GOT3 (cell line): ENCODE measurements around the gene XIST.
"Not testable (repeated sequence)": the region's sequence is repeated elsewhere in the genome, so short reads cannot be mapped to it uniquely, and the experiment has no call there.

Experiments used
- DNase-seq: peaks from one replicate; lab custom pipeline; 2025; ENCODE audit warnings: mixed read lengths; lab: John Stamatoyannopoulos, UW

Gene XIST

DNA sequence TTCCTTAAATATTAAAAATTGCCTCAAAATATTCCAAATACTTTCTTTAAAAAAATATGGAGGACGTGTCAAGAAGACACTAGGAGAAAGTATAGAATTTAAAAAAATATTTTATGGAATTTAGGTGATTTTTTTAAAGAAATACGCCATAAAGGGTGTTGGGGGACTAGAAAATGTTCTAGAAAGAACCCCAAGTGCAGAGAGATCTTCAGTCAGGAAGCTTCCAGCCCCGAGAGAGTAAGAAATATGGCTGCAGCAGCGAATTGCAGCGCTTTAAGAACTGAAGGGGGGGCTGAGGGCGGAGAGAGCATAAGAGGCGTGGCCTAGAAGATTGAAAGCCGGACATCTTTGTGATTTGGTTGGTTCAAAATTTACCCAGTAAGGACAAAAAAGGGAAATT lies at the start of gene XIST:
XIST (minus strand) TSS at position 248 of the 400 bp plus-strand sequence.
- DNase-seq, result no peak

- not testable (repeated sequence) for DNase-seq
Measured at GRCh38 chrX:73898315-73898714, 45.8 kb upstream of the XIST start.

DNA sequence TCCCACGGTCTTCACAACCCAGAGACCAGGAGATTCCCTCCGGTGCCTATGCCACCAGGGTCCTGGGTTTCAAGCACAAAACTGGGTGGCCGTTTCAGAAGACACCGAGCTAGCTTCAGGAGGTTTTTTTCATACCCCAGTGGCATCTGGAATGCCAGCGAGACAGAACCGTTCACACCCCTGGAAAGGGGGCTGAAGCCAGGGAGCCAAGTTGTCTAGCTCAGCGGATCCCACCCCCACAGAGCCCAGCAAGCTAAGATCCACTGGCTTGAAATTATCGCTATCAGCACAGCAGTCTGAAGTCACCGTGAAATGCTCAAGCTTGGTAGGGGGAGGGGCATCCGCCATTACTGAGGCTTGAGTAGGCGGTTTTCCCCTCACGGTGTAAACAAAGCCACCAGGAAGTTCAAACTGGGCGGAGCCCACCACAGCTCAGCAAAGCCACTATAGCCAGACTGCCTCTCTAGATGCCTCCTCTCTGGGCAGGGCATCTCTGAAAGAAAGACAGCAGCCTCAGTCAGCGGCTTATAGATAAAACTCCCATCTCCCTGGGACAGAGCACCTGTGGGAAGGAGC lies 40.1 kb upstream of the XIST start:
- not testable (repeated sequence) for DNase-seq

DNA sequence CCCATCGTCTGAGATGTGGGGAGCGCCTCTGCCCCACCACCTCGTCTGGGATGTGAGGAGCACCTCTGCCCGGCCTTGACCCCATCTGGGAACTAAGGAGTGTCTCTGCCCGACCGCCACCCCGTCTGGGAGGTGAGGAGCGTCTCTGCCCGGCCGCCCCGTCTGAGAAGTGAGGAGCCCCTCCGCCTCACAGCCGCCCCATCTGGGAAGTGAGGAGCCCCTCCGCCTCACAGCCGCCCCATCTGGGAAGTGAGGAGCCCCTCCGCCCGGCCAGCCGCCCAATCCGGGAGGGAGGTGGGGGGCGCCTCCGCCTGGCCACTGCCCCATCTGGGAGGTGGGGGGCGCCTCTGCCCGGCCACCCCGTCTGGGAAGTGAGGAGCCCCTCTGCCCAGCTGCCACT lies 29.7 kb upstream of the XIST start:
- DNase-seq, result not testable (repeated sequence)

DNA sequence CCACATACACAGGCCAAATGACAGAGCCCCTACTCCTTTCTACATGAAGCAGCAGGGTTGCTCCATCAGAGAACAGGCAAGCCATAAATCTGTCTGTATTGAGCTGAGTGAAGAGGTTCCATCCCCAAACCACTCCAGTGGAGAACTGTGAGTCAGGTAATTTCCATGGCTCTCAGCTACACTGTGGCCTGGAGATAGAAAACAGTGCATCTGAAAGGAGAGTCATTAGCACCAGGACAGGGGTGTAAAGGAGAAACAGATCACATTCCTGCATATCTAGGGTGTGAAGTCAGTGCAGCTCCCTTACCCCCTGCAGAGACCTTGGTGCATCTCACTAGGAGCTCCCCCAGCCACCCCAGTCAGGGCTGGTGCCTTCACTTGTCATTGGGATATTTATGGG lies 25.2 kb upstream of the XIST start:
- no peak for DNase-seq

GRCh38 chrX:73876911-73877310 lies 24.4 kb upstream of the XIST start:
- DNase-seq, result no peak

DNA sequence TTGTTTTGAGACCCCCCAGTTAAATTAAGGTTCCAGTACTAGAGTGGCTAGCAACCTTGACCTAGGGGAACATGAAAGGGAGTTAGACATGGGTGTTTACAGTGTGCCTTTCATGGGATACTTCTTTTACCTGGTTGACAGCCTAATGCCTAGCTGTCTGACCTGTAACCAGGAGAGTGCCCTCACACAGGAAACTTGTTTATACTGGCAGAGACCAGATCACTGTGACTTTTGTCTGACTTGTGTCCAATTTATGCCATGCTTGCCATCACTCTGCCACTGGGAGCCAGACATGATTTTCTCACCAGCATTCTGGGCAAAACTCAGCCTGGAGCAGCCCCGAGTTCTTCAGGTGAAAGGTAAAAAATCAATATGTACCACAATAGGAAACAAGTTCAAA lies 16.4 kb upstream of the XIST start:
- DNase-seq, result no peak

DNA sequence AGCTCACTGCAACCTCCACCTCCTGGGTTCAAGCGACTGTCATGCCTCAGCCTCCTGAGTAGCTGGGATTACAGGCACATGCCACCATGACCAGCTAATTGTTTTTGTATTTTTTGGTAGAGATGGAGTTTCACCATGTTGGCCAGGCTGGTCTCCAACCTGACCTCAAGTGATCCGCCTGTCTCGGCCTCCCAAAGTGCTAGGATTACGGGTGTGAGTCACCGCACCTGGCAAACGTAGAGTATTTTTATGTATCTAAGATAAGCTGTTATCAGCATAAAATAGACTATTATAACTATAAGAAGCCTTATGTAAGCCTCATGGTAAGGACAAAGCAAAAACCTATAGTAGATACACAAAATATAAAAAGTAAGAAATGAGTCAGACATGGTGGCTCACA lies 14.6 kb upstream of the XIST start:
- DNase-seq, result no peak

GRCh38 chrX:73863852-73864251 lies 11.3 kb upstream of the XIST start:
- no peak for DNase-seq

DNA sequence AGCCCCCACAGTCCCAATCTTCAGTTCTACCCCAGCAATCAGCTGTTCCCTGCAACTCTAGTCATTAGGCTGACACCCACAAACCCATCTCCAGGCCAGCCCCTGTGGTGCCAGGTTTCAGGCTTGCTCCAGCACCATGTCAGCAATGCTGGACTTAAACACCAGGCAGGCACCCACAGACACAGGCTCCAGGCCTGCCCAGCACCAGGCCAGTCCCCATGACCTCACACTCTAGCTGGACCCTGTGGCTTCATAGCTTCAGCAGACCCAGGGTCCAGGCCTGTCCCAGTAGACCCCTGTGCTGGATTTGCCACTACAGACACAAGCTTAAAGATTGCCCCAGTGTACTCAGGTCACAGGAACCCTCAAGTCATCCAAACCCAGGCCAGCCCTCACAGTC lies 10.8 kb upstream of the XIST start:
- no peak for DNase-seq

DNA sequence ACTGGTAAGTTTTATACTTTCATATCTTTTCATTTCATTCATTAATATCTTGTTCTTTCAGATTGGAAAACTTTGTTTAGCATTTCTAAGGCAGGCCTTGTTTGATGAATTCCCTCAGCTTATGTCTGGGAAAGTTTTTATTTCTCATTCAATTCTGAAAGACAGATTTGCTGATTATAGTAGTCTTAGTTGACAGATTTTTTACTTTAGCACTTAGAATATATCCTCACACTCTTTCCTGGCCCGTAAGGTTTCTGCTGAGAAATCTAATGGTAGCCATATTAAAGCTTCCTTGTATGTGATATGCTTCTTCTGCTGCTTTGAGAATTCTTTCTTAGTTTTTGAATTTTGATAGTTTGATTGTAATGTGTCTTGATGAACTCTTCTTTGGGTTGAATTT lies 7.1 kb upstream of the XIST start:
- no peak for DNase-seq

DNA sequence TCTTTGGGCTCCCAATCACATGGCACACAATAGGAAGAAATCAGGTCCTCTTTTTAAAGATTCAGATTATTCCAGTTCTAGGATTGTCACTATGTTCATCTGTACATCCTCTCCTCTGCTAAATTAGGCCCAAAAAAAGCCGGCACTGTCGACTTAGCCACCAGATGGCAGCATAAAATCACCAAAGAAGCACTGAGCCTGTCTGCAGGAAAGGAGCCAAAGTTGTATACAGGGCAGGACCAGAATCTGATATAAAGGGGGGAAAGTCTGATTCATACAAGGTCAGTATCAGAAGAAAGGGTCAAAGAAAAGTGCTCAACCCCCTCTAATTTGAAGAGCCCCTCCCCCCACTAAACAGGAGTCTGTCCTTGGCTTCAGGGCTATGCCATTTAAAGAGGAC lies 3.0 kb upstream of the XIST start:
- DNase-seq, result peak; percentile 6

DNA sequence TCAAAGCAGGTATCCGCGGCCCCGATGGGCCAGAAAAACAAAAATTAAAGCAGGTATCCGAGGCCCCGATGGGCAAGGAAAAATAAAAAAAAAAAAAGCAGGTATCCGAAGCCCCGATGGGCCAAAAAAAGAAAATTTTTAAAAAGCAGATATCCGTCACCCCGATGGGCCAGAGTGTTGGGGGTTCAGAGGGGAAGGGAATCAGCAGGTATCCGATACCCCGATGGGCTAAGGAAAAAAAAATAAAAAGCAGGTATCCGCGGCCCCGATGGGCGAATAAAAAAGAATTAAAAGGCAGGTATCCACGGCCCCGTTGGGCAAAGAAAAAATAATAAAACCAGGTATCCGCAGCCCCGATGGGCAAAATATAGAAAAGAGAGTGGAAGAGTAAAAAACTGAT lies 492 bp downstream of the XIST start:
- no peak for DNase-seq

GRCh38 chrX:73851014-73852009 lies 1.2 kb downstream of the XIST start:
- no peak for DNase-seq

DNA sequence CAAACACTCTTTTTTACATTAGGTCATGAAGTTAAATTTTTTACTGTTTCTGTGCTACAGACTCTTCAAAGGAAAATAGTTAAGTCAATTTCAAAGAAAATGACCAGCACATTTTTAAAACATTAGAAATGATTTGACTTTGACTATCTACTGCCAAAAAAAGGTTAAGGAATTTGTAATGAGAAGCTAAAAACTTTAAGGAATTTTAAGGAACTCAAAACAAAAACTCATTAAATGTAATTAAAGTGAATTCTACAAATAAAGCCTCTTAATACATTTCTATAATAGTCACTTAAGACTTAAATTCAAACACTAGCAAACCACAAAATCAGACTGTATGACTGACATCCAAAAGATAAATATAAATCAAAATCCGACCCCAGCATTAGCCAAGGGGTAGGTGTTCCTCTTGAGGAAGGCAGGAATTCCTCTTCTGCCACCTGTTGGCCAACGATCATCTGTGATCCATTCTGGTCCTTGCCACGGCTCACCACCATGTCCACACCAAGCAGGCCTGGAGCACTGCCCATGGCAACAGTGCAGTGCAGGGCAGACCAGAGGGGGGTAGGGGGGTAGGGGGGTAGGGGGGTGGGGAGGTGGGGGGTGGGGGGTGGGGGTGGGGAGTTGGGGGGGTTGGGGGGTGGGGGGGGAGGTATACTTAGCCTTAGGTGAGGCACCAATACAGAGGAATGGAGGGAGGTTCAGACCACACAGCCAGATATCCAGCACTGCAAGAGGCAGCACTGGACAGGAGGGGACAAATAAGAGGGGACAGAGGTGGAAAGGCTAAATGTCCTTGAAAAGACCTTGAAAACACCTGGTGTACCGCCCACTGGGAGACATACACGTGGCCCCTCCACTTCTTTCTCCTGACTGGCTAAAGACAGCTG lies 2.1 kb downstream of the XIST start:
- DNase-seq, result no peak

DNA sequence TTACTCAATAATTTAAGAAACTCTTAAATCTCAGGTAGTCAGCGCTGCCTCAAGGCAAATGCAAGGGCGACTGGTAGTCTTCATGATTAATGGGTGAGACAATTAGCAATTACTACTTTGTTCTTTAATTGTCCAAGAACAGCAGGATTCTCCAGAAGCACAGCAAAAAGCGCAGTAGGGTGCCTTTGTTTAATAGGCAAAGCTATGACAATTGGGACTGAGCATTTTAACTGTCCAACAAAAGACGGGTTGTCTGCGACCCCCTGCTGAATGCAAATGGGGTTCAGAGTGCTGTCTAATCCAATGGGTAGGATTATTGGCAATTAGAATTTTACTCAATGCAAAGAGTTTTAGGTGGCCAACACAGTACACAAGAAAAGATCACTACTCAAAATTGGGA lies 3.4 kb downstream of the XIST start:
- no peak for DNase-seq

- no peak for DNase-seq
Measured at GRCh38 chrX:73847991-73848390, 4.5 kb downstream of the XIST start.

- DNase-seq, result no peak
Measured at GRCh38 chrX:73847100-73847499, 5.4 kb downstream of the XIST start.

DNA sequence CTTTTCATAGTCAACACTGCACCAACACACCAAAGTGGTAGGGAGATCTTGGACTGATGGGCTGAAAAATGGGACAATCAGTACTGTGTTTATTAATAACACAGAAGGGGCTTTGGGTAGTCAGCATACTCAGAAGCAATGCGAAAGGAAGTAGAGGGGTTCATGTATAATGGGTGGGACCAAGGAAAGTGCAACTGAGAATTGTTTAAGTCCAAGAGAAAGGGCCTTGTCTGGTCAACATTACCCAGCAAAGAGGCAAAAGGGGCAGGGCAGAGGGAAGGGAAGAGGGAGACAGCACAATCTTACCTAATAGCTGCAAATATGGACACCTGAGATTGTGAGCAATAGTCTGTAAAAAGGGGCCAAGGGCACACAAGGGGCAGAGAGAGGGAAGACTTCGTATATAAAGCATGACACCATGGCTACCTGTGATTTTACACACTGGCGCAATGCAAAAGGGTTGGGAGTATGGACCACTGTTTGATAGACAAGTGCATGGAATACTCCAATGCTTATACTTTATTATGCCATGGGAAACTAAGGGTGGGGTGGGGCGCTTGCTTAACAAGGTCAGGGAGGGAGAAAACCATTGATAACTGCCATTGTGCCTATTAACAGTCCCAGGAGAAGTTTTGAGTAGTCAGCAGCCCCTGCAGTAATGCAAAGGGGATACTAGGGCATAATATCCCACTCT lies 9.8 kb downstream of the XIST start:
- DNase-seq, result no peak

DNA sequence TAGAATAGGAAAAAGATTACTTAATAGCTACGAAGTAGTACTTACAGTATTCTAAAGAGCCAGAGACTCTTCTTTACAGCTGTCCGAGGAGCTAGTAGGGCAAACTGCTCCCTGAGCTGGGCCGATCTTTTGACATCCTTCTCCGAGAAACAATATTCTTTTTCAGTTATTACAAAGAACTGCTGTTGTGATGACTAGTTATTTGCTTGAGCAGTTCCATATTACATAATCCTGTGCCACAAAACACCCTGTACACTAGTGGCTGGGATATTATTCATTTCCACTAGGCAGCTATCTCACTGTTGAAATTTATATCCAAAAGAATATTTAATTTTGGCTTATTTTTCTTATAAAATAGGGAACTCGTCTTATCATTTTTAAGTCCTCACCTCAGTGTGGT lies 11.2 kb downstream of the XIST start:
- no peak for DNase-seq

DNA sequence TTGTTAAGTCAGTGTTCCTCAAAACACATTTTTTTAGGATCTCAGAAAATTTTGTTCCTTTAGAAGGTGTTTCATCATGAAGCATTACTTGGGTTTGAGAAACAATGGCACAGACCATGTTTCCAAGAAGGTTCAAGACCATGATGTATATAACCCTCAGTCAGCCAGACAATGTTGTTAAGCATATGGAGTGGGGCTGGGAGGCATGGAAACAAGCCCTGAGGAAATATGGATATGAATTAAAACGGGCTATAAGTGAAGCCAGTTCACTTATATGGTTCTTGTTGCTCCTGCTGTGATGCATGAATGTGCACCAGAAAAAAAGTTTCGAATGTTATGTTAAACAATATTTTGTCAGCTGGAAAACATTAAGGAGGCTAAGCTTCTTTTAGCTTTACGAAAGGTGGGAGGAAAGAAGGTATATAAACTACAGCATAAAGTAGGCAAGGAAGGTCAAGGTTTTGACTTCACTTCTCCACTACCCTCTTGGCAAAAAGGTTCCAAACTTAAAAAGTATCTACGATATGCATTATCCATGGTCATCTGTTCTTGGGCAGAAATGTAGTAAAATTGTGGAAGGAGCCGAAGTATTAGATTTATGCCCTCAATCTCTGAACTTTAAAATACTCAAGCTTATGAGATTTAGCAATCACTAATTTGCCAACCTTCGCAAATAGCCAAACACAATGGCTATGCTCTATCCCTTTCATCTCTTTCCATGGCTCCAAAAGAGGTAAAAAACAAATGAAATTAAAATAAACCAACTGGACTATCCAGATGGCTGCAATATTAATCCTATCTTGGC lies 12.2 kb downstream of the XIST start:
- DNase-seq, result no peak
